HuH-7.5 (cell line): ENCODE results near the gene DUSP18.
A peak's percentile ranks its signal among the peaks of the same experiment; 100 is the strongest.
"Not testable (repeated sequence)": the region's sequence is repeated elsewhere in the genome, so short reads cannot be mapped to it uniquely, and the experiment has no call there.

Source experiments
- DNase-seq: peaks from one replicate; pipeline ENCODE4 v3.0.0; 2011; ENCODE audit warnings: low spot score

DUSP18 gene

DNA sequence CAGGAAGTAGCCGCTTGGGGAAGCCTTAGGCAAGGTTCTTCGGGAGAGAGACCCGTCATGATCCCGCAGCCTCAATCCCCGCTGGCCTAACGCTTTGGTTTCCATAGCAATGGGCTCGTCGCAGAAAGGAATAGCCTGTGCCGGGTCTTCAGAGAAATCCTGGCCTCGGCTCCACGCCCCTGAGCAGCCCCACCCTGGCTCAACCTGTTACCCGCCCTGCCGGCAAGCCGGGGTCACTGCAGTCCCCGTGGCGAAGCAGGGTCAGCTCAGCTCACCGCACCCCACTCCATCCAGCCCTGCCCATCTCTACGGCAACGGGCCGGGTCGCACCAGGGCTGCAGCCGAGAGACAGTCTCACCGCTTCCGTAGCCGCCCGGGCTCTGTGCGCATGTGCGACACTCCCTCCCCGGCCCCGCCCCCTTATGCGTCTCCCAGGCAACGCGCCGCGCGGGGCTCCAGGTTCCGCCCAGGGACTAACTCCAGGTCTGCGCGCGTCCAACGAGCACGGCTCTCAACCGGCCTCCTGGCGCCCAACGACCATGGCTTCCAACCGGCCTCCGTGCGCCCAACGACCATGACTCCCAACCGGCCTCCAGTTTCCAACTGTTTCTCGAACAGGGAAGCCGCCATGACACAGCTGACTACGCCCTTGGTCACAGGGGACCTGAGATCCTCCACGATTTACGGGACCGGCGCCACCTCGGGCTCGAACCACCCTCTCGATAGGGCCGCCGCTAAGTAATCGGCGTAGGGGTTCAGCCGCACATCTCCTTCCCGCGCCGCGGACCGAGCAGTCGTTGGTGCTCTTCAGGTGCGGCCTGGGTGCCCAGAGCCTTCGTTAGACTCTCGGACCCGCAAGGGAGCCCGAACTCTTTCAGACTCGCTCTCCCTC is at the start of gene DUSP18:
Gene DUSP18, minus strand, starts transcription at position 382 of the 892 bp plus-strand sequence. CDS start 3,872 bp downstream, outside the sequence.
- peak; percentile 94 for DNase-seq

DNA sequence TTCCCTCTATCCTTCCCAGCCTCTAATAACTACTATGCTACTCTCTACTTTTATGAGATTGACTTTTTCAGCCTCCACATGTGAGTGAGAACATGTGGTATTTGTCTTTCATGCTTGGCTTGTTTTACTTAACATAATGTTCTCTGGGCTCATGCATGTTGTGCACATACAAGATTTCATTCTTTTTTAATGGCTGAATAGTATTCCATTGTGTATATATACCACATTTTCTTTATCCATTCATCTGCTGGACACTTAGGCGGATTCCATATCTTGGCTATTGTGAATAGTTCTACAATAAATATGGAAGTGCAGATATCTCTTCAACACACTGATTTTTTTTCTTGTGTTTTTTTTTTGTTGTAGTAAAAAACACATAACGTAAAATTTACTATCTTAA is 46.4 kb upstream of the DUSP18 start:
- no peak for DNase-seq

DNA sequence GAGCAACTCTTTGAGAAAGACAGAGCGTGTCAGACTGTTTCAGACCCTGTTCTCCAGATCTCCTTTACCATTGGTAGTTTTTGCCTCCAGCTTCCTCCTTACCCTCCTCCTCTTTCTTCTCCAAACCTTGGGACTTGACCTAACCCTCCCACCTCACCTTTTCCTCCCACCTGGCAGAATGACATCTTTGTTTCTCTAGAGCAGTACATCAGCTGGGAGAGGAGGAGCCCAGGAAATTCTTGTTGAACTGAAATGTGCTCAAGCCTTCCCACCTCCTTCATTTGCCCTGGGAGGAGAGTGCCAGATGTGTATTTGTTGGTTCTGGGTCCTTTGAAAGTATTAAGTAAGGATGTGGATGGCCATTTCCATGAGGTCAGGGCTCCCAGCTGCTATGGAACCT is 44.4 kb upstream of the DUSP18 start:
- no peak for DNase-seq

DNA sequence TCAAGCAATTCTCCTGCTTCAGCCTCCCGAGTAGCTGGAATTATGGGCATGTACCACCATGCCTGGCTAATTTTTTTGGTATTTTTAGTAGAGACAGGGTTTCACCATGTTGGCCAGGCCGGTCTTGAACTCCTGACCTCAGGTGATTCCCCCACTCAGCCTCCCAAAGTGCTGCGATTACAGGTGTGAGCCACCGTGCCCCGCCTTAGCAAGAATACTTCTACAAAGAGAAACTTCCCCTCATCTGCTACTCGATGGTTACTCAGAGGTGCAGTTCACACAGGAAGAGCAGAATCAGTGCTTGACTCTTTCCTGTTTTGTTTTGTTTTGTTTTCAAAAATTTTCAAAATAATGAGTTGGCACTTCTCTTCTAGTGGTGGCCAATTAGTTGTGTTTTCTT is 42.3 kb upstream of the DUSP18 start:
- not testable (repeated sequence) for DNase-seq

DNA sequence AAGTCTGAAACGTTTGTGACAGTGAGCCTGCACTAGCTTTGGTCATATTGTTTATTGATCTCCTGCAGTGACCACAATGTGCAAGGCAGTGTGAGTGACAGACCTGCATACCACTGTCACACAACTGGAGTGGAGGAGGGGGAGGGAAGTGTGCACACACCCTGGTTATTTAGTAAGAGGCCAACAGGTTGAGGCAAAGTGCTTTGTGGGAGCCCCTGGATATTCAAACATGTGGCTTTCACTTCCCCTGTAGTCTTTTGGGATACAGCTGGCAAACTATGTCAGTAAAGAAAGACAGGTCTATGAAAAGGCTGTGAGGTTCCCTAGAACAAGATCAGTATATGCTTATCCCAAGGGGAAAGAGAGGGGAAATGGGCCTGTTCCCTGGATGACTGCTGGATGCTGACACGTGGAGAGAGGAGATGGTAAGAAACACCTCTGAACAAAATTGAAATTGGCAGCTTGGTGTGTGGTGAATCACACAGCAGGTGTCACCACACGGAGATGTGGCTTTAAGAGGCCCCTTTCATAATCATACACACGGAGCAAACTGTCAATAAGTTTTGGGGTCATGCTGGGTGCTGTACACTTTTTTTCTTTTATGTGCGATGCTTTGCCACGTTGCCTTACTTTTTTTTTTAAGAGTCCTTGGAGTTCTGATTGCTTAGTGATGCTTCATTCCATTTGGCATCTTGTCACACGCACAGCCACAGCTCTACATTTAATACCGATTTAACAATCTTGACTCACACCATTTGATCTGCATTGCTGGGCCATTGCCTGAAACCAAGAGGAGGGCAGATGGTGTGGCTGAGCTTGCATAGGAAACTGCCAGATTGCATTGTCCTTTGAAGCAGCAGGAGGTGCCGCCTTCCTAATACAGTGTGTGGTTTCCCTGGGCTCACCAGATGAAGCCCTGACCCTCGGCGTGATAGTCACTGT is 38.3 kb upstream of the DUSP18 start:
- DNase-seq, result no peak

DNA sequence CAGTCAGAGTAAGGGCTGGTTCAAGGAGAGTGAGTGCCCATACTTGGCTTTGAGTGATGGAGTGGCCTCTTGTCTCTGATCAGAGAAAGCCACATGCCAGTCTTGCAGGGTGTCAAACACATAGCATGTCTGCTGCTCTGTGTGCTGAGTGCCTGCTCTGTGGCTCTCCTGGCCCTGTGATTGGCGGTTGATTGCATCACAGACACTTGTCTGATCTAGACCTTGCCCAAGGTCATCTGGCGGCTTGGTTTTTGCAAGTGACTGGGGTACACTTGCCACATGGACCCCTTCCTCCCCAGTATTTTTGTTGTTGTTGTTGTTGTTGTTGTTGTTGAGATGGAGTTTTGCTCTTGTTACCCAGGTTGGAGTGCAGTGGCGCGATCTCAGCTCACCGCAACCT is 37.3 kb upstream of the DUSP18 start:
- no peak for DNase-seq

DNA sequence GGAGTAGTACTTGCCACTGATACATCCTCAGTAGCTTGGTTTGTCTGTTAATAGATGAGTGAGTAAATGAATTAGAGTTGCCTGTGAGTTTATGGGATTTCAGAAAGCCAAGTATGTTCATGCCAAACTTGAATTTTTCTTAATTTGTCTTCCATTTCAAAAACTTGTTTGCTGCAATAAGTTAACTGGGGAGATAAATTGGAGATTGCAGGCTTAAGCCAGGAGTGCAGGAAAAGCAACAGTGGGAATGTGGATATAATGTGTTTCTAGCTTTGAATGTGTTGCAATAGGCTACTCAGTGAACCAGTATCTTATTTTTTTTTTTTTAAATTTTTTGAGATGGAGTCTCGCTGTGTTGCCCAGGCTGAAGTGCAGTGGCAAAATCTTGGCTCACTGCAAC is 35.2 kb upstream of the DUSP18 start:
- no peak for DNase-seq

DNA sequence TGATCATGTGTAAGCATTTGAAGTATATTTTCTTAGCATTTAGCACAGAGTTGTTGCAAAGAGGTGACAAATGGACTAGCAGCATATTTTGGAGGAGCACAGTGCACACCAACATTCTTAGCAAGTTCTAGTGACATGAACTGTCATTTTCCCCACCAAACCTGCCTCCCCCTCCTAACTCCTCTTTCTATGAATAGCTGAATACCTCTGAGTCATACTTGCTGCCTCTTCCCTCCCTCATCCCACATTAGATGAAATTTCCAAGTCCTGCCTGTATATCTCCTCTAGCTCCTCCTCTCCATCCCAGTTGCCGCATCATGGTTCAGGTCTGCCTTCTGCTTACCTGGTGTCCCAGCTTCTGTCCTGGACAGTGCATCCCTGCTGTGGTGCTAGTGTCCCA is 34.2 kb upstream of the DUSP18 start:
- no peak for DNase-seq

DNA sequence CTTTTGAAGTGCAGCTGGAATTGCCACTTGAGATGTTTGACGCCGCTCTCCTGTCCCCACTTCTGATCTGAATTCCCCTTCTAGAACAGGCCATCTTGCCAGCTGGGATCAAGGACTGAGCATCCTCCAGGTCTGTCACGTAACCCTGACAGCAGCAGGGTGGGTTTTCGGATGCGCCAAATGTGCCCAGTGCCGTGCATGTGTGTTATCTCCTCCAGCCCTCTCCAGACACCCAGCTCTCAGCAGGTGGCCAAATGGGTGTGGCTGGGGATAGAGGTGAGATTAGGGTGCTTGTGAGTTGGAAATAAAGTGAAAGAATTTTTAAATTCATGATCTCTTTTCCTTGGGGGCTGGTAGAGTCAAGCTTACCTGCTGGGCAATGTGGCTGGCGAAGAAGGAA is 30.3 kb upstream of the DUSP18 start:
- DNase-seq, result no peak

DNA sequence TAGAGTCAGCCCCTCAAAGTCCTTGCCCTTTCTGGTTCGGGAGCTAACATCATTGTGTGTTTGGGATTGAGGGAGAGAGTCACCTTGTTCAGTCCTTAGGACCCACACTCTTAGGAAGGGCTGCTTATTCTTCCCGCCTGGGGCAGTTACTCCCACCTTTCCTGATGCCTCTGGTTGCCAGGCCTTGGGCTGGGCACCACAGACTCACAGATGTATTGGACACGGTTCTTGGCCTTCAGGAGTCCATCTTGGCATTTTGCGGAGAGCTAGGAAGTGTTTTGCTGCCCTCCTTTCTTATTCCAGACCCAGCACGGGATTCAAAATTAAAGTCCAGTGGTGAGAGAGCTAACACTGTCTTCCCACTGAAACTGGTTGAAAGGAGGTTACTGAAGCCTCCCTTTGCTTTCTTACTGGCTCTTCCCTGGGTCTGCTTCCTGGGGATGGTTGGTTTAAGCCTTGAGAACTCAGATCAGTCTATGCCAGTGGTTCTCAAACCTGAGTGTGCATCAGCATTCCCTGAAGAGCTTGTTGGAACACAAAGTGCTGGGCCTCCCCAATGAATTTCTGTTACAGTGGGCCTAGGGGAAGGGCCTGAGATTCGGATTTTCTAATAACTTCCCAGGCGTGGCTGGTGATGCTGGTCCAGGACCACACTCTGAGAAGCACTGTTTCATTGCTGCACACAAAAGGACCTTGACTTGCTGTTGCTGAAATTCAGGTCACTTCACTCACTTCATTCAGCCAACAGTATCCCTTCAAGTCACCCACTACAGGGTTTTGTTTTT is 28.4 kb upstream of the DUSP18 start:
- no peak for DNase-seq

DNA sequence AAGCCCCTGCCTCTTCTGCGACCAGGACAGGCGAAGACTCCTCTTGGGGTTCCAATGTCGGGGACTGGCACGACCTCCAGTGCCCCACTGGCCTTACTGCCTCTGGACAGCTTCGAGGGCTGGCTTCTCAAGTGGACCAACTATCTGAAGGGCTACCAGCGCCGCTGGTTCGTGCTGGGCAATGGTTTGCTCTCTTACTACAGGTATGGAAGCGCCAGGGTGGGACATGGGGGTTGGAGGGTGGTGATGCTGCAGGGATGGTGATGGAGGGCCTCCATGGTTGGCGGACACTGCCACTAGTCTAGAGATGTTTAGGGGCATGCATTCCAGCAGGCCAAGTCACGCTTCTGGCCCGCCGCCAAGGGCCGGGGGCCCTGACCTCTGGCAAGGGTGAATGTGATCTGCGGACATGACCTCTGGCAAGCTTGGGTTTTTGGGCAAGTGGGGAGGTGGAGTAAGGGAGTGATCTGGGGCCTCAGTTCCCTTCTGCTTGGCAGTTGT is 27.7 kb upstream of the DUSP18 start:
- DNase-seq, result no peak

DNA sequence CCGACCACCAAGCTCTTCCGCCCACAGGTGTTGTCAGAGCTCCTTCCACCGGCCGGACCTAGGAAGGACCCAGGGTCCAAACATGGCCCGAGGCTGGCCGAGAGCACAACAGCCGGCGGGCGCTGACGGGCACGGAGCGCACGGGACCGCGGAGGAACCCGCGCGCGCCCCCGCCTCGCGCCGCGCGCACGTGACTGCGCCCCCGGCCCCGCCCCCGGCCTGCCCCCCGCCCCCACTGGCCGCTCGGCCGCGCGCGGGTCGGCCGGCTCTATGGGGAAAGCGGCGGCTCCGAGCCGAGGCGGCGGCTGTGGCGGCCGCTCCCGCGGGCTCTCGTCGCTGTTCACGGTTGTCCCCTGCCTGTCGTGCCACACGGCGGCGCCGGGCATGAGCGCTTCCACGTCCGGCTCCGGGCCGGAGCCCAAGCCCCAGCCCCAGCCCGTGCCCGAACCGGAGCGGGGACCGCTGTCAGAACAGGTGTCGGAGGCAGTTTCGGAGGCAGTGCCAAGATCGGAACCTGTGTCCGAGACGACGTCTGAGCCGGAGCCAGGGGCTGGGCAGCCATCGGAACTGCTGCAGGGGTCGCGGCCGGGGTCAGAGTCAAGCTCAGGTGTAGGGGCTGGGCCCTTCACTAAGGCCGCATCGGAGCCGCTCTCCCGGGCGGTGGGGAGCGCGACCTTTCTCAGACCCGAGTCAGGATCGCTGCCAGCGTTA is 27.1 kb upstream of the DUSP18 start, which contains the start of gene OSBP2:
Gene OSBP2, plus strand, starts transcription at position 235 of the 711 bp plus-strand sequence. Its CDS starts 36 bp downstream, at position 271.
- peak; percentile 45 for DNase-seq

DNA sequence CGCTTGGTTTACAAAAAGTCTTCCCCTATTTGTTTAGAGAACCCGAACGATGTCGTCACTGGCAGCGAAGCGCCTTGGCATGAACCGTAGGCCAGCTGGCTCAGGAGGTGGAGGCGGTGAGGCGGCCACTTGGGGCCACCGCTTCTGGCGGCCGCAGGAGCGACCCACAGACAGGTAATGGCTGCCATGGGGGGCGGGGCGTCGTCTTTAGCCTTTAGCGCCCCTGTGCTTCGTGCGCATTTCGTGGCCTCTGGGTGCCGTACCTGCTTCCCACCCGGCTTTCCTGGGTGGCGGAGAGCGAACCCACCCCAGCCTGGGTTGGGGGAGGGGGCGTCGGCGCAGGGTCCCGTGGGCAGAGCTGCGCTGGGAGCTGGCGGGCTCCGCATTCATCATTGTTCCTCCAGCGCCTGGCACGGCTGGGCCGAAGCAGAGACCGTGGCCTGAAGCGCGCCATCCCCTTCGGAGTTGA is 26.5 kb upstream of the DUSP18 start:
- DNase-seq, result peak; percentile 68

DNA sequence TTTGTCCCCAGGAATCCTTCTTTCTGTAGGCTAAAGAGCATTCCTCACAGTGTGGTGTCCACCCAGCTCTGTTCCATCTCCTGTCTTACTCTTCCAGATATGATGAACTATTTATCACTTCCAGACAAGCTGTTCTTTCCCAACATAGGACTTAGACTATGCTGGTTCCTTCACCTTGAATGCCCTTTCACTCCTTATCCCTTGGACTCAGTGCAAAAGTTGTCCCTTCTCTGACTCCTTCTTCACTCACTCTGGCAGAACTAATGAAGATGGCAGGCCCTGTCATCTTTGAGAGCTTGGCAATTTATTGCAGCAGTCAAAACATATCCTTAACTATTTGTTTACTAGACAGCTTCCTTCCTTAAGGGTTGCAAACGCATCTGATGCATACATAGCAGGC is 23.5 kb upstream of the DUSP18 start:
- DNase-seq, result no peak

DNA sequence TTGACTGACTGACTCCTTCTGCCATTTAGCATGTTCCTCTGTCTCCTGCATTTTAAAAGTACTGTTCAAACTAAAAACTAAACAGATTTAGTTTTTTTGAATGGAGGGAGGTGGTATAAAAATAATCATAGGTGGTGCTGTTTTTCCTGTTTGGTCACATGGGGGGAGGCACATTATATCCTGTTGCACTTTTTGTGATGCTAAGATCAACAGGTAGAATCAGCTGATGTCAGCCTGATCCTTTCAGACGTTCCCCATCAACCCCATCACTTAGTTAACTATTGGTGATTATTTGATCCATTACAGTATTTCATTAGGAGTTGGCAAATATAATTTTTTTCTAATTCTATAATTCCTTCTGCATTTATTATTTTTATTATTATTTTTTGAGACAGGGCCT is 21.9 kb upstream of the DUSP18 start:
- no peak for DNase-seq

DNA sequence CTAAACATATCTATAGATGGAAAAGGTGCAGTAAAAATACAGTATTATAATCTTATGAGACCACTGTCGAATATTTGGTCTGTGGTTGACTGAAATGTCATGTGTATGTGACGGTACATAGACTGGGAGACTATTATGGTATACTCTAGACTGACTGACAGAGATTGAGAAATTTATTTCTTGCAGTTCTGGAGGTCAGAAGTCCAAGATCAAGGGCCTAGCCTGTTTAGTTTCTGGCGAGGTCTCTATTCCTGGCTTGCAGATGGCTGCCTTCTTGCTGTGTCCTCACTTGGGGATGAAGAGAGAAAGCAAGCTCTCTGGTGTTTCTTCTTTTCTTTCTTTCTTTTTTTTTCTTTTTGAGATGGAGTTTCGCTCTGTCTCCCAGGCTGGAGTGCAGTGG is 19.7 kb upstream of the DUSP18 start:
- no peak for DNase-seq

DNA sequence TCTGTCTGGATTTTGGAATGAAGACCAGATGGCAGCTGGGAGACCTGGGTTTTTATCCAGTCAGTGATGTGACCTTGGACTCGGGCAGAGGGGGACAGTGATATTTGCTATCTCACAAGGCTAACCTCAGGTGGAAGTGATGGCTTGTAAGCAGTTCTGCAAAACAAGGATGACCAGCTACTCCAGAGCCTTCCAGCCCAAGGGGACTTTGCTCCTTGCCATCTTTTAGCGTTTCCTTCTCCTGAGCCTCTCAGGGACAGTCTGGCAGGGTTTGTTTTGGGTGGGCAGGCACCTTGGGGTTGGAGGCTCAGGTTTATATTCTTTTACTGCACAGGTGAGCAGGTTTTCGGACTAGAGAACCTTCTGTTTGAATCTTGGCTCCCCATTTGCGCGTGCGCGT is 17.5 kb upstream of the DUSP18 start:
- no peak for DNase-seq

DNA sequence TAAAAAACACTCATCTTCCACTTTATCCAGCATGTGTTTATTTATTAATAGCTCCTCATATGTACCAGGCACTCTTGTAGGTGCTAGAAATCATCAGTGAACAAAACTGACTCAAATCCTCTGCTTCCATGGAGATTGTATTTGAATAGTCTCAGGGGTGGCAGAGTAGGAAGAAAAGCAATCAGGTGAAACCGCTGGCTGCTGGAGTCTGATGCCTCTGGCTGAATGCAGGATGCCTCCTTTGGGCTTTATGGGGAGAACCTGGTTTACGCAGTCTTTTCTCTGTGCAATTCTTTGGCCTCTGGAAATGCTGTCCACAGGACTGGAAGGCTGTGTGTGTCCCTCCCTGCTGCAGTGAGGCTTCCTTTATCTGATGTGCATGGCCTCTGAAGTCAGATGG is 14.2 kb upstream of the DUSP18 start:
- DNase-seq, result no peak

DNA sequence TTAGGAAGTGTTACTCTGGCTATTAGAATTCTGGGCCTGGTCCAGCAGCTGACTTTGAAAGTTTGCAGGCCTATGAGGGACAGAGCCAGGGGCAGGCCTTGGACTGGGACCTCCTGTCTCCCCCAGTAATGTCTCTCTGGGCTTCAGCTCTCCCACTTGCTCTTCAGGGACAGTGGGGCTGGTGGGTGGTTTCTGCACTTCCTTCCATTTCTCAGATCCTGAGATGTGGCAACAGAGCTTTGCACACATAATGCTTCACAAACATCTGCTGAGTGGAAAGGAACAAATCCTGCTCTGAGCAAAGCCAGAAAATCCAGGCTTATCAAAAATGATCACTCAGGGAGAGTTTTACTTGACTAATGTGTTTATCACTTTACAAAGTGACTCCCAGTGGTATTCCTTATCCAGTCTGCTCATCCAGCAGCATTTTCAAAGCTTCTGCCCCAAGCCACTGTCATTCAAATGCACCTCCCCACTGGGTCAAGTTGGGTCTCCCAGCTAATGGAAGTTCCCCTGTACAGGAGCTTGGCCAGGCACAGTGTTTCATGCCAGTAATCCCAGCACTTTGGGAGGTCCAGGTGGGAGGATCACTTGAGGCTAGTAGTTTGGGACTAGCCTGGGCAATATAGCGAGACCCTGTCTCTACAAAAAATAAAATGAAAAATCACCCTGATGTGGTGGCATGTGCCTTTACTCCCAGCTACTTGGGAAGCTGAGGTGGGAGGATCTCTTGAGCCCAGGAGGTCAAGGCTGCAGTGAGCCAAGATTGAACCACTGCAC is 13.5 kb upstream of the DUSP18 start:
- no peak for DNase-seq
